SU-DHL-6 (cell line): Measurements from ENCODE around the gene OLAH.

Experiments used
- H2AFZ ChIP-seq: fragments of 200-600 bp; sonication (generic); 2 replicates; pipeline ENCODE4 v1.6.1; 2014; ENCODE audit warnings: low read depth, mild to moderate bottlenecking, moderate library complexity, mixed read lengths, antibody characterized with exemption, low read length; ENCODE audit not compliant: severe bottlenecking
- H3F3A ChIP-seq: fragments of 200-600 bp; shearing (Covaris generic); 2 replicates; pipeline ENCODE4 v1.6.0; 2016; ENCODE audit warnings: antibody characterized with exemption, mild to moderate bottlenecking; ENCODE audit not compliant: insufficient read depth
- H3K27ac ChIP-seq: fragments of 200-600 bp; sonication (generic); 2 replicates; pipeline ENCODE4 v1.5.1; 2016; ENCODE audit warnings: low read depth, mild to moderate bottlenecking, low read length, moderate library complexity, mixed read lengths
- H3K27me3 ChIP-seq: fragments of 200-600 bp; sonication (generic), shearing (Covaris generic); 2 replicates; pipeline ENCODE4 v1.6.0; 2014; ENCODE audit warnings: mild to moderate bottlenecking, low read length
- H3K36me3 ChIP-seq: fragments of 200-600 bp; sonication (generic); 2 replicates; pipeline ENCODE4 v1.6.1; 2014; ENCODE audit warnings: mild to moderate bottlenecking, low read length, mixed read lengths
- H3K4me2 ChIP-seq: fragments of 300-600, 200-600 bp; shearing (Covaris generic), sonication (generic); 2 replicates; pipeline ENCODE4 v1.6.0; 2014; ENCODE audit warnings: low read length, low read depth, mild to moderate bottlenecking; ENCODE audit not compliant: poor library complexity, severe bottlenecking
- H3K4me3 ChIP-seq: fragments of 200-600 bp; sonication (generic); 2 replicates; pipeline ENCODE4 v1.5.1; 2014; ENCODE audit warnings: antibody characterized with exemption, low read length, mild to moderate bottlenecking, mixed read lengths; ENCODE audit not compliant: insufficient read depth, poor library complexity, severe bottlenecking
- H3K79me2 ChIP-seq: fragments of 200-600 bp; sonication (generic); 2 replicates; pipeline ENCODE4 v1.6.1; 2014; ENCODE audit warnings: mild to moderate bottlenecking, low read length, moderate library complexity; ENCODE audit not compliant: insufficient read depth
- H3K9ac ChIP-seq: fragments of 200-600 bp; sonication (generic); 2 replicates; pipeline ENCODE4 v1.7.0; 2014; ENCODE audit warnings: mild to moderate bottlenecking, low read length
- H3K9me2 ChIP-seq: fragments of 200-600 bp; sonication (generic); replicated peaks from 2 replicates; pipeline ENCODE4 v1.6.1; 2014; ENCODE audit warnings: low read length; ENCODE audit not compliant: insufficient read depth
- H3K9me3 ChIP-seq: fragments of 200-600 bp; sonication (generic); 2 replicates; pipeline ENCODE4 v1.6.1; 2014; ENCODE audit warnings: low read length, mixed read lengths; ENCODE audit not compliant: insufficient read depth
- H4K20me1 ChIP-seq: fragments of 200-600 bp; sonication (generic); 2 replicates; pipeline ENCODE4 v1.6.1; 2014; ENCODE audit warnings: low read depth, mild to moderate bottlenecking, antibody characterized with exemption, low read length, moderate library complexity, mixed read lengths
- CTCF ChIP-seq: fragments of 200-600 bp; sonication (generic); IDR thresholded peaks from one replicate; pipeline ENCODE4 v1.5.1; 2017; ENCODE audit warnings: antibody characterized with exemption, mild to moderate bottlenecking, low read length, moderate library complexity; ENCODE audit not compliant: insufficient read depth, poor library complexity, severe bottlenecking
- EZH2phosphoT487 ChIP-seq: fragments of 200-600 bp; sonication (generic), shearing (Covaris generic); conservative IDR thresholded peaks from 2 replicates; pipeline ENCODE4 v1.6.1; 2018; ENCODE audit warnings: mild to moderate bottlenecking, antibody characterized with exemption, low read length, moderate library complexity, mixed read lengths

The OLAH gene

GRCh38 chr10:15068802-15069201, 25.1 kb downstream of the OLAH start:
- Histone ChIP-seq H3K9me3 (peaks cover 8% of the 10 kb centered on the region; the same call in 1 of the 2 replicates), H3F3A (no peaks in the 10 kb centered on the region), H3K9me2 (no peaks in the 10 kb centered on the region), H3K9ac (no peak overlapping the region), H3K36me3 (no peaks in the 10 kb centered on the region), H3K79me2 (no peaks in the 10 kb centered on the region), H3K27ac (no peak overlapping the region), H3K27me3 (no peaks in the 10 kb centered on the region), H4K20me1 (no peaks in the 10 kb centered on the region), H3K4me3 (no peak overlapping the region), H3K4me2 (no peak overlapping the region), H2AFZ (no peak overlapping the region)
- TF ChIP-seq CTCF (no peak), EZH2phosphoT487 (no peak)

GRCh38 chr10:15069230-15069629, 25.5 kb downstream of the OLAH start:
- Histone ChIP-seq H3K27ac (no peak overlapping the region), H3K9me2 (no peaks in the 10 kb centered on the region), H3K4me2 (no peak overlapping the region), H3K9ac (no peak overlapping the region), H2AFZ (no peak overlapping the region), H3K4me3 (no peak overlapping the region), H3F3A (no peaks in the 10 kb centered on the region), H4K20me1 (no peaks in the 10 kb centered on the region), H3K27me3 (no peaks in the 10 kb centered on the region), H3K79me2 (no peaks in the 10 kb centered on the region), H3K36me3 (no peaks in the 10 kb centered on the region), H3K9me3 (peaks cover 8% of the 10 kb centered on the region; the same call in 1 of the 2 replicates)
- no peak for TF ChIP-seq EZH2phosphoT487
- no peak for TF ChIP-seq CTCF

GRCh38 chr10:15072358-15072757, 28.6 kb downstream of the OLAH start:
- TF ChIP-seq CTCF (no peak), EZH2phosphoT487 (no peak)
- Histone ChIP-seq H2AFZ (no peak overlapping the region), H3K79me2 (no peaks in the 10 kb centered on the region), H3K36me3 (no peaks in the 10 kb centered on the region), H4K20me1 (no peaks in the 10 kb centered on the region), H3K9me2 (no peaks in the 10 kb centered on the region), H3K27ac (no peak overlapping the region), H3K9me3 (no peaks in the 10 kb centered on the region), H3K4me2 (no peak overlapping the region), H3F3A (no peaks in the 10 kb centered on the region), H3K9ac (no peak overlapping the region), H3K4me3 (no peak overlapping the region), H3K27me3 (no peaks in the 10 kb centered on the region)

GRCh38 chr10:15075421-15075820, 31.7 kb downstream of the OLAH start:
- no peak overlapping the region for H2AFZ ChIP-seq
- no peaks in the 10 kb centered on the region for H3K27me3 ChIP-seq
- no peaks in the 10 kb centered on the region for H3K9me2 ChIP-seq
- no peaks in the 10 kb centered on the region for H3K9me3 ChIP-seq
- no peaks in the 10 kb centered on the region for H3K79me2 ChIP-seq
- no peak for TF ChIP-seq EZH2phosphoT487
- no peak for TF ChIP-seq CTCF
- no peak overlapping the region for H3K27ac ChIP-seq
- H3K4me3 ChIP-seq, result no peak overlapping the region
- H4K20me1 ChIP-seq, result no peaks in the 10 kb centered on the region
- H3K9ac ChIP-seq, result no peak overlapping the region
- H3K36me3 ChIP-seq, result no peaks in the 10 kb centered on the region
- H3K4me2 ChIP-seq, result no peak overlapping the region
- H3F3A ChIP-seq, result no peaks in the 10 kb centered on the region
